Muscle layer of duodenum (tissue), 2 donors: ENCODE measurements around the gene MAPKAPK3.
"Not testable (repeated sequence)": the region's sequence is repeated elsewhere in the genome, so short reads cannot be mapped to it uniquely, and the experiment has no call there.

ENCODE experiments used
- H3K27ac ChIP-seq: one replicate; pipeline ENCODE4 v1.7.0; 2013; ENCODE audit warnings: mild to moderate bottlenecking, low read length
- H3K27me3 ChIP-seq: one replicate; pipeline ENCODE4 v1.7.0; 2013; ENCODE audit warnings: low read depth, mild to moderate bottlenecking, control low read depth, low read length
- H3K36me3 ChIP-seq, 2 donors: one replicate each; pipeline ENCODE4 v1.7.0; 2013; ENCODE audit warnings: low read length in 2 of 2, control low read depth in 1 of 2, mild to moderate bottlenecking in 1 of 2; ENCODE audit not compliant: insufficient read depth in 2 of 2, control insufficient read depth in 1 of 2
- H3K4me1 ChIP-seq, 2 donors: one replicate each; pipeline ENCODE4 v1.7.0; 2013; ENCODE audit warnings: low read length in 2 of 2, mild to moderate bottlenecking in 2 of 2, control low read depth in 1 of 2, moderate library complexity in 1 of 2; ENCODE audit not compliant: insufficient read depth in 2 of 2, control insufficient read depth in 1 of 2
- H3K4me3 ChIP-seq, 2 donors: one replicate each; pipeline ENCODE4 v1.7.0; 2013; ENCODE audit warnings: low read length in 2 of 2, low read depth in 1 of 2, mild to moderate bottlenecking in 1 of 2
- H3K9me3 ChIP-seq, 2 donors: one replicate each; pipeline ENCODE4 v1.7.0; 2013; ENCODE audit warnings: low read length in 2 of 2, control low read depth in 1 of 2, mild to moderate bottlenecking in 1 of 2; ENCODE audit not compliant: control insufficient read depth in 1 of 2
- donor health status: healthy.

The MAPKAPK3 gene

GRCh38 chr3:50687916-50688315, 71.0 kb downstream of the MAPKAPK3 start:
- Histone ChIP-seq H3K4me3 (no peak overlapping the region), H3K27ac (no peak overlapping the region), H3K9me3 (no peaks in the 10 kb centered on the region), H3K27me3 (no peaks in the 10 kb centered on the region), H3K4me1 (no peaks in the 10 kb centered on the region), H3K36me3 (no peaks in the 10 kb centered on the region)

GRCh38 chr3:50688602-50689001, 71.7 kb downstream of the MAPKAPK3 start:
- H3K27me3 ChIP-seq, H3K27ac ChIP-seq, H3K4me3 ChIP-seq, H3K9me3 ChIP-seq, H3K4me1 ChIP-seq, H3K36me3 ChIP-seq: not testable (repeated sequence)

- no peak overlapping the region for H3K27ac ChIP-seq
- no peaks in the 10 kb centered on the region for H3K27me3 ChIP-seq
- H3K4me3 ChIP-seq = no peak overlapping the region
- no peaks in the 10 kb centered on the region for H3K36me3 ChIP-seq
- no peaks in the 10 kb centered on the region for H3K4me1 ChIP-seq
- no peaks in the 10 kb centered on the region for H3K9me3 ChIP-seq
These were observed 72.6 kb downstream of the MAPKAPK3 start for GRCh38 chr3:50689558-50689957.

- H3K4me3 ChIP-seq = no peak overlapping the region
- no peaks in the 10 kb centered on the region for H3K36me3 ChIP-seq
- peaks cover 0 to 4% of the 10 kb centered on the region in 2 donors for H3K9me3 ChIP-seq
- H3K27ac ChIP-seq = no peak overlapping the region
- no peaks in the 10 kb centered on the region for H3K4me1 ChIP-seq
- no peaks in the 10 kb centered on the region for H3K27me3 ChIP-seq
These were observed 78.1 kb downstream of the MAPKAPK3 start for GRCh38 chr3:50695031-50695430.

GRCh38 chr3:50696276-50696675, 79.3 kb downstream of the MAPKAPK3 start:
- no peak overlapping the region for H3K27ac ChIP-seq
- H3K27me3 ChIP-seq = no peaks in the 10 kb centered on the region
- no peaks in the 10 kb centered on the region for H3K36me3 ChIP-seq
- no peaks in the 10 kb centered on the region for H3K4me1 ChIP-seq
- peaks cover 0 to 4% of the 10 kb centered on the region in 2 donors for H3K9me3 ChIP-seq
- H3K4me3 ChIP-seq = no peak overlapping the region

GRCh38 chr3:50698269-50698668, 81.3 kb downstream of the MAPKAPK3 start:
- Histone ChIP-seq H3K9me3 (peaks cover 4% of the 10 kb centered on the region in 2 donors), H3K4me3 (no peak overlapping the region), H3K4me1 (no peaks in the 10 kb centered on the region), H3K36me3 (no peaks in the 10 kb centered on the region), H3K27me3 (no peaks in the 10 kb centered on the region), H3K27ac (no peak overlapping the region)
